Renal cortical epithelial cell (primary cell): Measurements from ENCODE around the gene OLFML3. TPM values are rescaled to one million over a fixed set of nuclear protein-coding genes. Genes with fewer than 3 reads are reported as not detected.

ENCODE experiments used
- DNase-seq: peaks from one replicate; pipeline ENCODE4 v3.0.0-alpha.2; 2011; ENCODE audit warnings: low read depth
- total RNA-seq: library from RNA; depleted of rRNA; stranded (reverse); fragments of >200 nt; gene quantifications from 2 replicates; pipeline ENCODE4 v1.2.3, GENCODE V29; 2014

The OLFML3 gene
- total RNA-seq, 1 donor from 2014 or later = 5.1 TPM

DNA sequence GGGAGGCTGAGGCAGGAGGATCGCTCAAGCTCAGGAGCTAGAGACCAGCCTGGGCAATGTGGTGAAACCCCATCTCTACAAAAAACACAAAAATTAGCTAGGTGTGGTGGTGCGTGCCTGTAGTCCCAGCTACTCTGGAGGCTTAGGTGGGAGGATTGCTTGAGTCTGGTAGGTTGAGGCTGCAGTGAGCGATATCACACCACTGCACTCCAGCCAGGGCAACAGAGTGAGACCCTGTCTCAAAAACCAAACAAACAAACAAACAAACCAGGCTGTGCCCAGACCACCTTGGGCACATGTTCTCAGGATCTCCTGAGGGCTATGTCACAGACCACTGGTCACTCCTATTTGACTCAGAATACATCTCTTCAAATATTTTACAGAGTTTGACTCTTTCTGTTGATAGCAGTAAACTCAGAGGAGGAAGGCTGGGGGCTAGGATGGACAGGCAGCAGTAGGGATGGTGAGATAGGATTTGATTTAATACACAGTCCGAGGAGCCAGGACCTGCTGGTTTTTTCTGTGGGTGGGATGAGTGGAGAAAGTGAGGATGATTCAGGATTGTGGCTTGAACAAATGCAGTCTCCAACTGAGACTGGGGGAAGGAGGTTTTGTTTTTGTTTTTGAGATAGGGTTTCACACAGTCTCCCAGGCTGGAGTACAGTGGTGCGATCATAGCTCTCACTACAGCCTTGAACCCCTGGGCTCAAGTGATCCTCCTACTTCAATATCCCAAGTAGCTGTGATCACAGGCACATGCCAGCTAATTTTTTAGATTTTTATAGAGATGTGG, 46.5 kb downstream of the OLFML3 start:
- peak; percentile 23 for DNase-seq

DNA sequence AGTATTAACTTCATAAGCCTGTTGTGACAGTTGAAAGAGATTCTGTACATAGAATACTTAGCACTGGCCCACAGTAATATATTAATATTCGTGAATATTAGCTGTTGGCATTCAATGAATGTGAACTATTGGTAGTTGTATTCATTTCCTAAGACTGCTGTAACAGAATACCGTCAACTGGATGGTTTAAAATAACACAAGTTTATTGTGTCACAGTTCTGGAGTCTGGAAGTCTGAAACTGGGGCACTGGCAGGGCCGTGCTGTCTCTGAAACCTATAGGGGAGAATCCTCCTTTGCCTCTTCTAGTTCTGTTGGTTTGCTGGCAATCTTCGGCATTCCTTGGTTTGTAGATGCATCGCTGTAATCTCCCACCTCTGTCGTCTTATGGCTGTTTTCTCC, 47.5 kb downstream of the OLFML3 start:
- no peak for DNase-seq

Other genes starting within 250 kb of the OLFML3 start
- 51.4 and 72.0 TPM in 2 replicates for gene PHTF1, start 220.0 kb upstream of the OLFML3 start, total RNA-seq
- gene RSBN1, start 167.0 kb upstream of the OLFML3 start, total RNA-seq = 8.0 and 33.0 TPM in 2 replicates
- gene PTPN22, start 107.8 kb upstream of the OLFML3 start, total RNA-seq = 2.1 and 4.6 TPM in 2 replicates
- gene BCL2L15, start 91.9 kb upstream of the OLFML3 start, total RNA-seq = 7.5 and 8.5 TPM in 2 replicates
- 19.8 and 23.0 TPM in 2 replicates for gene AP4B1, start 74.7 kb upstream of the OLFML3 start, total RNA-seq
- gene DCLRE1B, start 74.1 kb upstream of the OLFML3 start, total RNA-seq = 2.7 and 4.9 TPM in 2 replicates
- gene HIPK1, start 50.1 kb upstream of the OLFML3 start, total RNA-seq = 20.8 and 51.0 TPM in 2 replicates
- gene SYT6, start 174.4 kb downstream of the OLFML3 start, total RNA-seq = not detected in 2 replicates